Neural cell (in vitro differentiated cells): Measurements from ENCODE around the gene MEAF6. TPM values are rescaled to one million over a fixed set of nuclear protein-coding genes. Genes with fewer than 3 reads are reported as not detected.

Source experiments
- H2AFZ ChIP-seq: fragments of 200-600, 300-800 bp; sonication (generic), shearing (Covaris generic); 2 replicates; pipeline ENCODE4 v1.6.0; 2014; ENCODE audit warnings: low read depth, mild to moderate bottlenecking, antibody characterized with exemption, low read length, moderate library complexity
- H3F3A ChIP-seq: fragments of 200-600 bp; shearing (Covaris generic); 2 replicates; pipeline ENCODE4 v1.6.1; 2016; ENCODE audit warnings: mild to moderate bottlenecking, moderate library complexity, mixed read lengths, antibody characterized with exemption, low read length; ENCODE audit not compliant: insufficient read depth, poor library complexity, severe bottlenecking
- H3K27ac ChIP-seq: fragments of 200-600, 300-800 bp; sonication (generic), shearing (Covaris generic); 2 replicates; pipeline ENCODE4 v1.5.1; 2014; ENCODE audit warnings: mild to moderate bottlenecking, low read length, moderate library complexity
- H3K27me3 ChIP-seq: fragments of 300-800, 200-600 bp; sonication (generic), shearing (Covaris generic); 2 replicates; pipeline ENCODE4 v1.6.0; 2014; ENCODE audit warnings: mild to moderate bottlenecking, low read depth, low read length, moderate library complexity; ENCODE audit not compliant: insufficient read depth
- H3K36me3 ChIP-seq: fragments of 300-800, 200-600 bp; sonication (generic), shearing (Covaris generic); 2 replicates; pipeline ENCODE4 v1.5.1; 2014; ENCODE audit warnings: mild to moderate bottlenecking, antibody characterized with exemption, low read length, moderate library complexity; ENCODE audit not compliant: insufficient read depth
- H3K4me2 ChIP-seq: fragments of 300-800, 200-600 bp; sonication (generic), shearing (Covaris generic); 2 replicates; pipeline ENCODE4 v1.6.0; 2014; ENCODE audit warnings: mild to moderate bottlenecking, low read length
- H3K4me3 ChIP-seq: fragments of 300-800, 200-600 bp; sonication (generic), shearing (Covaris generic); 2 replicates; pipeline ENCODE4 v1.5.1; 2014; ENCODE audit warnings: mild to moderate bottlenecking, low read length, moderate library complexity
- H3K79me2 ChIP-seq: fragments of 200-600 bp; shearing (Covaris generic); replicated peaks from 2 replicates; pipeline ENCODE4 v1.6.0; 2014; ENCODE audit warnings: mild to moderate bottlenecking, low read length, moderate library complexity; ENCODE audit not compliant: insufficient read depth
- H3K9ac ChIP-seq: fragments of 300-800, 200-600 bp; sonication (generic), shearing (Covaris generic); 2 replicates; pipeline ENCODE4 v1.6.1; 2016; ENCODE audit warnings: mild to moderate bottlenecking, low read length, mixed read lengths
- H3K9me2 ChIP-seq: fragments of 200-600 bp; shearing (Covaris generic); 2 replicates; pipeline ENCODE4 v1.6.1; 2016; ENCODE audit warnings: mild to moderate bottlenecking, low read length, mixed read lengths; ENCODE audit not compliant: insufficient read depth
- H3K9me3 ChIP-seq: fragments of 200-600, 300-800 bp; sonication (generic), shearing (Covaris generic); 2 replicates; pipeline ENCODE4 v1.6.1; 2016; ENCODE audit warnings: mild to moderate bottlenecking, mixed run types, low read length, moderate library complexity, mixed read lengths
- H4K20me1 ChIP-seq: fragments of 200-600 bp; shearing (Covaris generic); 2 replicates; pipeline ENCODE4 v1.6.1; 2016; ENCODE audit warnings: mild to moderate bottlenecking, mixed run types; ENCODE audit not compliant: insufficient read depth
- CTCF ChIP-seq: fragments of 450-650 bp; IDR thresholded peaks from 2 replicates; pipeline ENCODE4 v1.5.1; 2014; ENCODE audit warnings: antibody characterized with exemption, mild to moderate bottlenecking, moderate library complexity; ENCODE audit not compliant: poor library complexity, severe bottlenecking
- EP300 ChIP-seq: fragments of 450-650 bp; conservative IDR thresholded peaks from 2 replicates; pipeline ENCODE4 v1.6.1; 2014; ENCODE audit warnings: antibody characterized with exemption, mild to moderate bottlenecking, moderate library complexity; ENCODE audit not compliant: poor library complexity, severe bottlenecking
- EZH2 ChIP-seq: fragments of 200-600, 300-800 bp; shearing (Covaris generic), sonication (generic); IDR thresholded peaks from 2 replicates; pipeline ENCODE4 v1.6.1; 2014; ENCODE audit warnings: antibody characterized with exemption, low read length, borderline replicate concordance, mild to moderate bottlenecking; ENCODE audit not compliant: insufficient read depth, poor library complexity, severe bottlenecking
- MXI1 ChIP-seq: fragments of 450-650 bp; conservative IDR thresholded peaks from 2 replicates; pipeline ENCODE4 v1.6.1; 2014; ENCODE audit warnings: antibody characterized with exemption, mild to moderate bottlenecking; ENCODE audit not compliant: poor library complexity, severe bottlenecking
- POLR2AphosphoS5 ChIP-seq: IDR thresholded peaks from 2 replicates; pipeline ENCODE4 v1.6.1; 2012
- RAD21 ChIP-seq: fragments of 450-650 bp; conservative IDR thresholded peaks from 2 replicates; pipeline ENCODE4 v1.6.1; 2014; ENCODE audit warnings: antibody characterized with exemption, mild to moderate bottlenecking, moderate library complexity
- REST ChIP-seq: IDR thresholded peaks from 2 replicates; pipeline ENCODE4 v1.6.1; 2012; ENCODE audit warnings: borderline replicate concordance
- SMC3 ChIP-seq: fragments of 450-650 bp; conservative IDR thresholded peaks from 2 replicates; pipeline ENCODE4 v1.6.1; 2014; ENCODE audit warnings: antibody characterized with exemption, mild to moderate bottlenecking, moderate library complexity; ENCODE audit not compliant: poor library complexity
- TAF1 ChIP-seq: IDR thresholded peaks from 2 replicates; pipeline ENCODE4 v1.6.1; 2012; ENCODE audit warnings: low read depth
- polyA plus RNA-seq: library from polyadenylated mRNA; depleted of rRNA; stranded (reverse); fragments of >200 nt; gene quantifications from 2 replicates; pipeline ENCODE4 v1.2.3, GENCODE V29; 2014
- small RNA-seq, 3 experiments: library from RNA; depleted of rRNA; stranded (forward); fragments of <200 nt; gene quantifications; one replicate each; pipeline ENCODE3, GENCODE V24; 2012

Gene MEAF6
- polyA plus RNA-seq, 1 donor from 2014 or later, result 351 TPM

GRCh38 chr1:37442644-37443043 lies 71.9 kb downstream of the MEAF6 start:
- H3F3A ChIP-seq, result no peaks in the 10 kb centered on the region
- H3K79me2 ChIP-seq, result no peaks in the 10 kb centered on the region
- no peak overlapping the region for H3K9ac ChIP-seq
- no peak overlapping the region for H3K4me2 ChIP-seq
- H3K9me3 ChIP-seq, result no peaks in the 10 kb centered on the region
- no peak overlapping the region for H3K27ac ChIP-seq
- TF ChIP-seq EZH2, result no peak
- TF ChIP-seq REST, result no peak
- TF ChIP-seq EP300, result no peak
- TF ChIP-seq RAD21, result no peak
- no peak for TF ChIP-seq CTCF
- no peak for TF ChIP-seq TAF1
- TF ChIP-seq SMC3, result no peak
- no peak for TF ChIP-seq POLR2AphosphoS5
- no peak for TF ChIP-seq MXI1
- H2AFZ ChIP-seq, result no peak overlapping the region
- no peaks in the 10 kb centered on the region for H3K36me3 ChIP-seq
- no peak overlapping the region for H3K4me3 ChIP-seq
- H3K9me2 ChIP-seq, result no peaks in the 10 kb centered on the region
- H3K27me3 ChIP-seq, result no peaks in the 10 kb centered on the region
- no peaks in the 10 kb centered on the region for H4K20me1 ChIP-seq

Small RNA genes lying within 50 kb of the gene (small RNA-seq; reads per million reads assigned to genes)
- gene AL034379.1 (0 to 0.08 (median 0) reads per million in 3 experiments), gene MIR5581 (6.0 to 9.6 (median 7.4) reads per million in 3 experiments)

Other genes starting within 250 kb of the MEAF6 start
- 0.20 TPM in 1 of 2 replicates, not detected in the other for gene ZC3H12A, start 40.2 kb downstream of the MEAF6 start, polyA plus RNA-seq
- gene SNIP1, start 39.5 kb upstream of the MEAF6 start, polyA plus RNA-seq, result 9.5 and 15.7 TPM in 2 replicates
- gene DNALI1, start 42.2 kb upstream of the MEAF6 start, polyA plus RNA-seq, result 33.5 and 35.0 TPM in 2 replicates
- 31.6 and 31.7 TPM in 2 replicates for gene GNL2, start 81.2 kb upstream of the MEAF6 start, polyA plus RNA-seq
- 0.14 TPM in 1 of 2 replicates, not detected in the other for gene RSPO1, start 120.1 kb upstream of the MEAF6 start, polyA plus RNA-seq
- gene CDCA8, start 177.8 kb upstream of the MEAF6 start, polyA plus RNA-seq, result 0.72 and 1.0 TPM in 2 replicates